Naive thymus-derived CD4-positive, alpha-beta T cell (primary cell): ENCODE results near the gene DOCK2. TPM values are rescaled to one million over a fixed set of nuclear protein-coding genes. Genes with fewer than 3 reads are reported as not detected.

Experiments used
- ATAC-seq: fragments of 150-1000 bp; cut with Tn5 transposase; 2 replicates; pipeline ENCODE4 v1.10.0; 2021; ENCODE audit warnings: mild to moderate bottlenecking, moderate library complexity
- CTCF ChIA-PET: fragments of 350-600 bp; sonication (Branson Sonifier 250); formaldehyde crosslinking; loops from one replicate; lab custom pipeline; 2021; ENCODE audit warnings: antibody characterized with exemption; lab: Charles Lee
- POLR2A ChIA-PET: fragments of 350-600 bp; sonication (Branson Sonifier 250); formaldehyde crosslinking; loops from one replicate; lab custom pipeline; 2021; ENCODE audit warnings: antibody characterized with exemption, inconsistent platforms; lab: Charles Lee
- DNase-seq, 9 donors: peaks; one replicate each; pipeline versions ENCODE4 v3.0.0 to v3.0.0-alpha.2; 2020 to 2022; ENCODE audit warnings: mixed read lengths in 1 of 9
- H3K27ac ChIP-seq: one replicate; pipeline ENCODE4 v1.7.0; 2013; ENCODE audit warnings: mild to moderate bottlenecking, low read depth, low read length, moderate library complexity
- H3K27me3 ChIP-seq, 2 donors: one replicate each; pipeline ENCODE4 v1.7.0; 2013; ENCODE audit warnings: low read length in 2 of 2, mild to moderate bottlenecking in 2 of 2, moderate library complexity in 2 of 2; ENCODE audit not compliant: control insufficient read depth in 2 of 2, insufficient read depth in 2 of 2
- H3K36me3 ChIP-seq, 3 experiments: 1 replicate in 2 of 3; 2 replicates in 1 of 3; pipeline ENCODE4 v1.7.0; 2013; ENCODE audit warnings: low read length in 3 of 3, mild to moderate bottlenecking in 3 of 3, moderate library complexity in 1 of 3; ENCODE audit not compliant: insufficient read depth in 3 of 3, control insufficient read depth in 2 of 3
- H3K4me1 ChIP-seq, 2 donors: one replicate each; pipeline ENCODE4 v1.7.0; 2013; ENCODE audit warnings: low read length in 2 of 2, mild to moderate bottlenecking in 2 of 2, moderate library complexity in 1 of 2; ENCODE audit not compliant: control insufficient read depth in 2 of 2, insufficient read depth in 2 of 2
- H3K4me3 ChIP-seq: 2 replicates; pipeline ENCODE4 v1.7.0; 2013; ENCODE audit warnings: mild to moderate bottlenecking, low read length
- H3K9me3 ChIP-seq, 3 experiments: 1 replicate in 2 of 3; 2 replicates in 1 of 3; pipeline ENCODE4 v1.7.0; 2013; ENCODE audit warnings: low read length in 3 of 3; ENCODE audit not compliant: control insufficient read depth in 2 of 3
- H3K27ac Mint-ChIP-seq, 9 donors: one replicate each; pipeline ENCODE4 v1.8.0; 2020 to 2022; ENCODE audit warnings: mixed read lengths in 9 of 9, mild to moderate bottlenecking in 8 of 9, moderate library complexity in 5 of 9, inconsistent platforms in 2 of 9
- H3K27me3 Mint-ChIP-seq, 5 donors: one replicate each; pipeline ENCODE4 v1.8.0; 2021 to 2022; ENCODE audit warnings: mixed read lengths in 5 of 5, mild to moderate bottlenecking in 1 of 5
- H3K36me3 Mint-ChIP-seq, 5 donors: one replicate each; pipeline ENCODE4 v1.8.0; 2020 to 2022; ENCODE audit warnings: mixed read lengths in 5 of 5, mild to moderate bottlenecking in 3 of 5, inconsistent platforms in 1 of 5
- H3K4me1 Mint-ChIP-seq, 7 donors: one replicate each; pipeline ENCODE4 v1.8.0; 2020 to 2022; ENCODE audit warnings: mixed read lengths in 7 of 7, mild to moderate bottlenecking in 3 of 7, inconsistent platforms in 1 of 7
- H3K4me3 Mint-ChIP-seq, 10 donors: one replicate each; pipeline ENCODE4 v1.8.0; 2020 to 2022; ENCODE audit warnings: mild to moderate bottlenecking in 10 of 10, mixed read lengths in 10 of 10, moderate library complexity in 6 of 10, inconsistent platforms in 2 of 10
- H3K9me3 Mint-ChIP-seq, 11 donors: one replicate each; pipeline ENCODE4 v1.8.0; 2020 to 2022; ENCODE audit warnings: mixed read lengths in 11 of 11, mild to moderate bottlenecking in 4 of 11, inconsistent platforms in 1 of 11, moderate library complexity in 1 of 11
- intact Hi-C, 2 donors: fragments of 100-400 bp; cut with micrococcal nuclease; formaldehyde crosslinking; loops; one replicate each; pipeline ENCODE4 v1.15.1; 2023
- polyA plus RNA-seq, 2 donors: library from polyadenylated mRNA; unstranded; fragments of 300-500 nt; fragmentation: Illumina TruSeq; gene quantifications; one replicate each; pipeline ENCODE4 v1.2.3, GENCODE V29; 2021
- total RNA-seq, 6 experiments: library from RNA in 5 of 6; stranded (reverse) in 5 of 6; gene quantifications; 1 replicate in 5 of 6; 2 replicates in 1 of 6; pipeline ENCODE4 v1.2.3 and lab custom pipeline; 2021 to 2026

Gene DOCK2
- total and polyA plus RNA-seq, 7 experiments from 2014 or later, result 63.7 to 345 (median 202) TPM

DNA sequence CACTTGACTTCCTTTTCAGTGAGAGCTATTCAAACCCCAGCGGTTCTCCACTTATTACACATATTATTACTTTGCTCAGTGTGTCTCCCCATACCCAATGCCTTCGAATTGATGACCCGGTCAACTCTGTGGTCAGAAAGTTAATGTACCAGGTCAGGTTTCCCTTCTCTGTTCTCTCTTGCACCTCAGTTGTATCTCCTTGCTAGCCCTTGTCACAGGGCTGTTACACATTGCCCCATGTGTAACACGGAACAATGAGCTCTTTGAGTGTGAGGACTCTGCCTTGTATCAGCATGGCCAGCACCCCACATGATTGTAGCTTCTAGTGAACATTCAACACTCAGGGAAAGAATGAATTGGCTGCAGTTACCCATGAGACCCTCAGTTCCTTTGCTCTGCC lies 73.6 kb downstream of the DOCK2 start:
- ATAC-seq (no peak), DNase-seq (no peak)
- Histone ChIP-seq H3K4me1 (no peaks in the 10 kb centered on the region), H3K27ac (no peak overlapping the region), H3K4me3 (no peak overlapping the region), H3K27me3 (no peaks in the 10 kb centered on the region), H3K36me3 (peaks cover 28 to 92% (median 35%) of the 10 kb centered on the region in 3 experiments), H3K9me3 (no peaks in the 10 kb centered on the region)
- no peak overlapping the region for H3K4me3 Mint-ChIP-seq
- no peak overlapping the region for H3K27ac Mint-ChIP-seq
- intact Hi-C loops, result no loop called here
- H3K27me3 Mint-ChIP-seq, result no peaks in the 10 kb centered on the region
- peaks cover 0 to 5% (median 0%) of the 10 kb centered on the region in 7 donors for H3K4me1 Mint-ChIP-seq
- H3K9me3 Mint-ChIP-seq, result no peaks in the 10 kb centered on the region
- H3K36me3 Mint-ChIP-seq, result peaks cover 39 to 89% (median 54%) of the 10 kb centered on the region in 5 donors
- ChIA-PET POLR2A (interaction anchor here (0.6 kb wide), 1 partner anchor 75 kb away, joined by 3 read pairs; no protein-coding TSS in a partner anchor), CTCF (no interaction called here)

- peaks cover 46 to 92% (median 61%) of the 10 kb centered on the region in 5 donors for H3K36me3 Mint-ChIP-seq
- no peaks in the 10 kb centered on the region for H3K27me3 Mint-ChIP-seq
- Histone ChIP-seq H3K27me3 (no peaks in the 10 kb centered on the region), H3K4me1 (no peaks in the 10 kb centered on the region), H3K36me3 (peaks cover 30 to 92% (median 41%) of the 10 kb centered on the region in 3 experiments), H3K9me3 (no peaks in the 10 kb centered on the region), H3K4me3 (no peak overlapping the region), H3K27ac (no peak overlapping the region)
- no peak for DNase-seq
- CTCF ChIA-PET, result interaction anchor here (0.6 kb wide), 1 partner anchor 730 kb away, joined by 3 read pairs; no protein-coding TSS in a partner anchor
- no peak overlapping the region for H3K4me3 Mint-ChIP-seq
- no peaks in the 10 kb centered on the region for H3K9me3 Mint-ChIP-seq
- H3K27ac Mint-ChIP-seq, result peak overlapping the region in 1 of 9 donors; percentile 38
- peaks cover 0 to 4% (median 0%) of the 10 kb centered on the region in 7 donors for H3K4me1 Mint-ChIP-seq
- no peak for ATAC-seq
- POLR2A ChIA-PET, result no interaction called here
- intact Hi-C loops, result no loop called here
Observed at GRCh38 chr5:169711551-169712225, 74.6 kb downstream of the DOCK2 start.

GRCh38 chr5:169712428-169712827 lies 75.4 kb downstream of the DOCK2 start:
- Histone ChIP-seq H3K36me3 (peaks cover 38 to 92% (median 46%) of the 10 kb centered on the region in 3 experiments), H3K9me3 (no peaks in the 10 kb centered on the region), H3K4me3 (no peak overlapping the region), H3K27me3 (no peaks in the 10 kb centered on the region), H3K27ac (no peak overlapping the region), H3K4me1 (no peaks in the 10 kb centered on the region)
- DNase-seq, result no peak
- H3K27me3 Mint-ChIP-seq, result no peaks in the 10 kb centered on the region
- no peak overlapping the region for H3K4me3 Mint-ChIP-seq
- H3K27ac Mint-ChIP-seq, result peak overlapping the region in 1 of 9 donors; percentile 38
- ChIA-PET CTCF (interaction anchor here (0.6 kb wide), 1 partner anchor 729 kb away, joined by 3 read pairs; no protein-coding TSS in a partner anchor), POLR2A (no interaction called here)
- intact Hi-C loops, result no loop called here
- no peaks in the 10 kb centered on the region for H3K9me3 Mint-ChIP-seq
- peaks cover 50 to 94% (median 65%) of the 10 kb centered on the region in 5 donors for H3K36me3 Mint-ChIP-seq
- no peak for ATAC-seq
- peaks cover 0 to 4% (median 0%) of the 10 kb centered on the region in 7 donors for H3K4me1 Mint-ChIP-seq

GRCh38 chr5:169716287-169716686 lies 79.2 kb downstream of the DOCK2 start:
- no peak overlapping the region for H3K27ac ChIP-seq
- Mint-ChIP-seq H3K36me3 (peaks cover 61 to 99% (median 95%) of the 10 kb centered on the region in 5 donors), H3K9me3 (peaks cover 0 to 5% (median 0%) of the 10 kb centered on the region in 11 donors), H3K4me3 (no peak overlapping the region), H3K27me3 (no peaks in the 10 kb centered on the region), H3K27ac (peak overlapping the region in 1 of 9 donors; percentile 2), H3K4me1 (peaks cover 0 to 4% (median 0%) of the 10 kb centered on the region in 7 donors)
- CTCF ChIA-PET, result no interaction called here
- intact Hi-C loops, result no loop called here
- H3K9me3 ChIP-seq, result no peaks in the 10 kb centered on the region
- H3K36me3 ChIP-seq, result peaks cover 52 to 96% (median 66%) of the 10 kb centered on the region in 3 experiments
- DNase-seq (no peak), ATAC-seq (peak; percentile 46)
- H3K27me3 ChIP-seq, result no peaks in the 10 kb centered on the region
- POLR2A ChIA-PET, result no interaction called here
- H3K4me1 ChIP-seq, result no peaks in the 10 kb centered on the region
- no peak overlapping the region for H3K4me3 ChIP-seq

DNA sequence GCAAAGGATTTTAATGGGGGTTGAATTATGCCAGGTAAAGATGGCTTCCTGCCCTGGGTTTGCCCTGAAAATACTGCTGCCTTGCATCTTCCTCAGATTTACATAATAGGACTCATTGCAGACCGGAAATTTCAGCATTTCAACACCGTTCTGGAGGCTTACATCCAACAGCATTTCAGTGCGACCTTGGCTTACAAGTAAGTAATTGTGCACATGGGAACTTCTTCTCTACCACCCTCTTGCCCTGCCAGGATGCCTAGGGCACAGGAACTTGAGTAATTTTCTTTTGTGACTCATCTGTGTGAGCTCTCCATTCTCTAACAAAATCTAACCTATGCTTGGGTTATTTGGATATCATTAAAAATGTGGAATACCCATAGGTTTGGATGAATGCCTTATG lies 80.2 kb downstream of the DOCK2 start:
- ATAC-seq (peak; percentile 82), DNase-seq (no peak)
- Mint-ChIP-seq H3K36me3 (peaks cover 60 to 99% (median 97%) of the 10 kb centered on the region in 5 donors), H3K4me1 (peaks cover 0 to 4% (median 0%) of the 10 kb centered on the region in 7 donors), H3K4me3 (no peak overlapping the region), H3K27me3 (no peaks in the 10 kb centered on the region), H3K27ac (no peak overlapping the region), H3K9me3 (peaks cover 0 to 9% (median 0%) of the 10 kb centered on the region in 11 donors)
- intact Hi-C loops, result no loop called here
- no peak overlapping the region for H3K4me3 ChIP-seq
- no peaks in the 10 kb centered on the region for H3K9me3 ChIP-seq
- ChIA-PET CTCF (no interaction called here), POLR2A (no interaction called here)
- H3K4me1 ChIP-seq, result no peaks in the 10 kb centered on the region
- no peak overlapping the region for H3K27ac ChIP-seq
- no peaks in the 10 kb centered on the region for H3K27me3 ChIP-seq
- H3K36me3 ChIP-seq, result peaks cover 47 to 96% (median 69%) of the 10 kb centered on the region in 3 experiments

DNA sequence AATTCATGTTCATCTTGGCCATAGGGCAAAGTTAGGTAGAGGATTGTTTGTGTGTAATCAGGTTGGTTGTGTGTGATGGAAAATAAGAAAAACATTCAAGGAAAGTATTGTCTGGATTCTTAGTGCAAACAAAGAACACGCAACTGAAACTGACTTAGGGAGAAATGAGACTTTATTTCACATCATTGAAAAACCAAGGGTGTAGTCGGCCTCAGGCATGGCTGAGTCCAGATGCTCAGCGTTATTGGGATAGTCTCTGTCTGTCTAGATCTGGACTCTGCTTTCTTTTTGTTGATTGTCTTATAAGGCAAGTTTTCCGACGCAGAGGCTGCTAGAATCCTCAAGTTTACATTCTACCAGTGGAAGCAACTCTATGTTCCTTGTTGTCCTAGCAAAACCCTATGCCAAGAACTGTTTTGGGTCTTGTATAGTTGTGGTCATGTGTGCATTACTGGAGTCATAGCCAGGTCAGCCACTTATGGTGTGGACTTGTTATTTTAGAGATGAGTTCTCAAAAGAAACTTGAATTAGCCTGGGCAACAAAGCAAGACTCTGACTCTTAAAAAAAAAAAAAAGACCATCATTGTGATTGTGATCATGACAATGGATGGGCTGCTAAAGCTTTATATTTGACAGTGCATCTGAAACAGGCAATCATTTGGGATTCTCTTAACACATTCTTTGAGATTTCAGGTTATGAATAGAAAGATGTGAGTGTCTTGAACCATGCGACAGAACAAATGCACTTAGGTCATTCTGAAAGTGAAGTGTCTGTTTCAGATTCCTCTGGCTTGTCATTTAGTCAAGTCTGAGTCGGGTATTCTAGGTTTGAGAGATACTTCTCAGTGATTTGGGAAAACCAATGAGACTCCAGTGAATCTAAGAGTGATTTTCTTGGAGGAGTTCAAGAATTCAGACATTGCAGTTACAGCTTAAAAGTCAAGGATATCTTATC lies 82.6 kb downstream of the DOCK2 start:
- H3K27ac Mint-ChIP-seq, result peak overlapping the region in 1 of 9 donors; percentile 10
- Histone ChIP-seq H3K9me3 (no peaks in the 10 kb centered on the region), H3K27ac (no peak overlapping the region), H3K36me3 (peaks cover 39 to 96% (median 47%) of the 10 kb centered on the region in 3 experiments), H3K4me1 (no peaks in the 10 kb centered on the region), H3K4me3 (no peak overlapping the region), H3K27me3 (no peaks in the 10 kb centered on the region)
- peaks cover 0 to 12% (median 4%) of the 10 kb centered on the region in 7 donors for H3K4me1 Mint-ChIP-seq
- ATAC-seq (no peak), DNase-seq (no peak)
- POLR2A ChIA-PET, result no interaction called here
- no peak overlapping the region for H3K4me3 Mint-ChIP-seq
- intact Hi-C loops, result no loop called here
- CTCF ChIA-PET, result no interaction called here
- peaks cover 0 to 9% (median 0%) of the 10 kb centered on the region in 11 donors for H3K9me3 Mint-ChIP-seq
- H3K27me3 Mint-ChIP-seq, result no peaks in the 10 kb centered on the region
- H3K36me3 Mint-ChIP-seq, result peaks cover 58 to 98% (median 98%) of the 10 kb centered on the region in 5 donors
